GM21367 (cell line): Measurements from ENCODE around the gene TBC1D22A.

Experiments
- ATAC-seq: cut with Tn5 transposase; IDR thresholded peaks from one replicate; pipeline ENCODE4 v1.9.1; 2021; ENCODE audit not compliant: unreplicated experiment

The TBC1D22A gene

DNA sequence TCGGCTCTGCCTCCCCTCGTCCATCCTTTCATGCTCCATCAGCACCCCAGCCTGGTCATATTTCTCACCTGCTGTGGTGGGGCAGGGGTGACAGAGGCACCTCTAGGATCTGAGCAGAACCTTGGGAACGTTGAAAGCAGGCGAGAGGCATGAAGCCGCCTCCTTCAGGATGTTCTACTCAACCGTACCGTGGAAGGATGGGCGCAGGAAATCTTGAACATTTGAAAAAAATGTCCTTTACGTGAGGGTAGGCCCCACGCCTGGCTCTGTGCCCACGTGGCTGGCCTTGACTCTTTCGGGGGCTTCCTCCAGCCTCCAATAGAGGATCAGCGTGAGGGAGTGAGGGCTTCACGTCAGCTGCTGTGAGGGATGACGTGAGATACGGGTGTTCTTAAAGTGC, 90.7 kb downstream of the TBC1D22A start:
- no peak for ATAC-seq

DNA sequence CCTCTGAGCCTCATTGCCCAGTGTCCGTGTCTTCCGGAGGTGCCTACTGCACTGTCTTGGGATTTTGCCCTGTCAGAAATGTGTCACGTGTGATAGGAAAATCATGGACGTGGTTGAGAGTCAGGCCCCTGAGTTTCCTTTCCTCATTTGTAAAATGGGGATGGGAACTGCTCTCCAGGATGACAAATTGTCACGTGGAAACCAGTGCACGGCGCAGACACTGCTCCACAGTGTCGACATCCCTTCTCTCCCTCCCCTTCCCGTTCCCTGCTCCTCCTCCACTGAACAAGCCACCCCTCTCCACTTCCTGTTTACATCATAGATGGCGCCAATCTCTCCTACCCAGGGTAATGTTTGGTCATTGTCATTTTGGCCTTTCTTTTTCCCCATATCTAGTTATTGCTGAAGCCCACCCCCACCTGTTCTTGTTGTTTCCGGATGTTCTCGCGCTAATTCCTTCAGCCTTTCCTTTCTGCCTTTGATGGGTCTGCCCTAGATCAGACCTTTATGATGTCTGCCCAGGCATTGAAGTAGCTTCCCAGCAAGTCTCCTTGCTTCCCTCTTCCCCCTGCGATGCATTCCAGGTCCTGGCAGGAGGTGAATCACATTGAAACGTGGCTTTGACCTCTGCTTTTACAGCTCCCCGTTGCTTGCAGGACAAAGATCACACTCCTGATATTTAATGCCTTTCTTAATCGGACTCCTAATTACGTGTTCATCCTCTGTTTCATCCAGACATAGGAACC, 91.8 kb downstream of the TBC1D22A start:
- no peak for ATAC-seq

DNA sequence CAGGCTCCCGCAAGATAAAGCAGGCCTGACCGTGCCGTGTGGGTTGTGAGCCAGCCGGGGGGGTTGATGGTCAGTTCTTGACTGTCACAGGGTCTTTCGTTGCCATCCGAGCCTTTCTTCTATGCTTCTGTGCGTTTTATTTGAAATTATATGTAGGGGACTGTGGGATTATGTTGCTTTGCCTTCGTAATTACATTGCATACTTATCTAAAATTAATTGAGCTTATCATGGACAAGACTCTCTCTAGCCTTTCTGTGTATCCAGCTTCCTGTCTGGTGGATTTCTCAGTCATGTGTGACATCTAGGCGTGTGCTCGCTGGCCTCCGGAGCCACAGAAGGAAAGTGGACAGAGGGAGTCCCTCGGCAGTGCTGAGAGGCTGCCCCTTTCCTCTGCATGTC, 93.2 kb downstream of the TBC1D22A start:
- no peak for ATAC-seq

DNA sequence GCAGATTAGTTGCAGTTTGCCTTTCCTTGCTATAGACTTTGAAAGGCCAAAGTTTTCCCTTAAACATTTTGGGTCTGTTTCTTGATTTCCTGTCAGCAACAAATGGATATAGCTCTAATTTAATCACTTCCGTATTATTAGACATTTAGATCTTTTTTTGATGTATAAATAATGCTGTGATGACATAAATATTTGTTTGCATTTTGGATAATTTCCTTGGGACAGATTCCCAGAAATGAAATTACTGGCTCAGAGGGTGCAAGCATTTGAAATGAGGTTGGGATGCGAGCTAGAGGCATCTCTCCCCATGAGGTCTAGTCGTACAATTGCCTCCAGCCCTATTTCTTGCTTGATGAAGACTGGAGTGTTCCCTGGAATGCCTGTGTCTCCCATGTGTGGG, 94.2 kb downstream of the TBC1D22A start:
- no peak for ATAC-seq

DNA sequence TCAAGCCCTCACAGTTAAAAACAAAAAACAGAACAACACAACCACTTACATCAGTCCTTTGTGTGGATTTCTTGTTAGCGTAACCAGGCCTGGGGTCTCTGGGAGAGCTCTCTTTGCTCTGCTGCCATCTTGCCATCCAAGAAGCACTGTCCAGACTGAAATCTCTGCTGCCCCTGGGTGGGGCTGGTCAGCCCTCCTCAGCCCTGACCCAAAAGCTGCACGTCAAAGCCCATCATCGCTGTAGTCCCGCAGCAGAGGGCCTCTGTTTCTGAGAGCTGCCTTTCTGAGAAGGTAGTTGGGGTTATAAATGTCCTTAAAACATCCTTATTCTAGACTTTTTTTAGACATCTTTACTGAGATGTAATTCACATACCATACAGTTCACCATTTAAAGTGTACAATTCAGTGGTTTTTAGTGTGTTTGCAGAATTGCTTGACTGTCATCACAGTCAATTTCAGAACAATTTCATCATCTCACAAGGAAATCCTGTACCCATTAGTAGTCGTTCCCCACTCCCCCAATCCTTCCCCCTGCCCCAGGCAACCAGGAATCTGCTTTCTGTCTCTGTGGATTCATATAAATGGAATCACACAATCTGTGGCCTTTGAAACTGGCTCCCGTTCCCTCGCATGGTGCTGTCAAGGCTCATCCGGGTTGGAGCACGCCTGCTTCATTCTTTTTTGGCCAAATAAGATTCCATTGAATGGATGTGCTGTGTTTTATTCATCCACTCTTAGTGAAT, 94.9 kb downstream of the TBC1D22A start:
- ATAC-seq = no peak

DNA sequence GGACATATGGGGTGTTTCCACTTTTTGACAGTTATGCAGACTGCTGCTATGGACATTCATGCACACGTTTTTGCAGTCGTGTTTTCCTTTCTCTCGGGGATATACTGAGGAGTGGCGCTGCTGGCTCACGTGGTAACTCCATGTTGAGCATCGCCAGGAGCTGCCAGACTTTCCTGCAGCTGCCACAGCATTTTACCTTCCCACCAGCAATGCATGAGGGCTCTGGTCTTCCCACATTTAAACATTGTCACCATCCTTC, 95.4 kb downstream of the TBC1D22A start:
- no peak for ATAC-seq

DNA sequence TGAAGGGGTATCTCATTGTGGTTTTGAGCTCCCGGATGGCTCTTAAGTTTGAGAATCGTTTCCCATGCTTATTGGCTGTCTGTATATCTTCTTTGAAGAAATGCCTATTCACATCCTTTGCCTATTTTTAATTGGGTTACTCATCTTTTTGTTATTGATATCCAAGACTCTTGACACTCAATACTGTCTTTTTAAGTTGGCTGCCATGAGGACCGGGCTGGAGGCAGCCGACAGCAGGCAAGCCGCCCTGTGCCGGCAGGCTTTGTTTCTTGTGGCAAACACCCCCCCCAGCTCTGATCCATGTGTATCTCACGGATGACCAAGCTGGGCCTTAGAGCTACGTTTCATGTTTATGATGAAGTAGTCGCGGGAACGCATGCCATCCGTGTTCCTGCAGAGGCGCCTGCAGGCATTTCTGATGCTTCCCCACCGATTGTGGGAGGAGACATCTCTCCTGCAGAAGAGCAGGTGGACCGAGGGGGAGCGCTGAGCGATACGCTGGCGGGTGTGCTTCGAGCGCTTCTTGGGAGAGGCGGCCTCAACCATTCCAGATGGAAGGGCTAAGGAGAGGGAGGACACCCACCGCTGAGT, 95.8 kb downstream of the TBC1D22A start:
- ATAC-seq = no peak

DNA sequence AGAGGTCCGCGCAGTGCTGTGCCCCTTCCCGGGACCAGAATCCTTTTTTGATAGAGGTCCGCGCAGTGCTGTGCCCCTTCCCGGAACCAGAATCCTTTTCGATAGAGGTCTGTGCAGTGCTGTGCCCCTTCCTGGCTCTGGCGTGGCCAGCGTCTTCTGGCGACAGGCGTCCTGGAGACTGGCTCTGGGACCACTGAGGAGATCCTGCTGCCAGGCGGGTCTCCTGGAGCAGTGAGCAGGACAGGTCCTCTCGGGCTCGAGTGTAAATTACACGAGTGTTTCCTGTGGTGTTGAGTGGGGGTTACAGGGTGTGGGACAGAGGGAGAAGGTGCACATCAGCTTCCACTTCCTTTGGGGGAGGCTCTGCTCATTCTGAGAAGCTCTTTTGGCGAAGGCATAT, 98.1 kb downstream of the TBC1D22A start:
- ATAC-seq = no peak

DNA sequence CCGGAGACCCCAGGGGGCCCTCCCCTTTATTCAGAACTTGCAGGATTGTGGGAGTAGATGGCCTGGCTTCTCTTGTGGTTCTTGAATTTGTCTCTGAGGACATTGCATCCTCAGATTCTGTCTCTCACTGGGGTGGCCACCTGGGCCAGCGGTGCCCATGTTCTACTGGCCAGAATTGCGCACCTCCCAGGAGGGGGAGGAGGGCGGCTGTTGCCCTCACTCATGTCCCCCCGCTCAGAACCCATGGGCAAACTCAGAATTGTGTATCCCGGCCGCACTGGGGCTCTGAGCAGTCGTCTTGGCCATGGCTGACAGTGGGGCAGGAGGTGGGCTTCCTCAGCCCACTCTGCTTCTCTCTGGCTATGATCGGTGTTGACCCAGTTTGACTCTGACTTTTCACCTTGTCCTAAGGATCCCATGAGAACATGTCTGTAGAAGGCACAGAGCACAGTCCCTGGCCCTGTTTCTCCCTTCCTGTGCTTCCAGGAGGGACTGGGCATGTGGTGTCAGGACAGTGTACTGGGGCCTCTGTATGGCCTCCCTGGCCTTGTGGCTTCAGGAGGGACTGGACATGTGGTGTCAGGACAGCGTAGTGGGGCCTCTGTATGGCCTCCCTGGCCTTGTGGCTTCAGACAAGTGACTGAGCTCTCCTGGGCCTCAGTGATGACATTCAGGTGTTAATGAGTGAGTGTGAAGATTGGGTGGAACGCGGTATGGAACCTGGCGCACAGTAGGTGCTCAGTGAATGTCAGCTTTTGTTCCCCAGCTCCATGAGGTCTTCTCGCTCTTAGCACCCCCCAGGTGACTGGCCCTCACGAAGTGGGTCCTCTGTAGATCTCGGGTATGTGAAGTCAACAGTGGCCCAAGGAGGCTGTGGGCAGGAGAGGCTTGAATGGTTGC, 99.3 kb downstream of the TBC1D22A start:
- no peak for ATAC-seq

DNA sequence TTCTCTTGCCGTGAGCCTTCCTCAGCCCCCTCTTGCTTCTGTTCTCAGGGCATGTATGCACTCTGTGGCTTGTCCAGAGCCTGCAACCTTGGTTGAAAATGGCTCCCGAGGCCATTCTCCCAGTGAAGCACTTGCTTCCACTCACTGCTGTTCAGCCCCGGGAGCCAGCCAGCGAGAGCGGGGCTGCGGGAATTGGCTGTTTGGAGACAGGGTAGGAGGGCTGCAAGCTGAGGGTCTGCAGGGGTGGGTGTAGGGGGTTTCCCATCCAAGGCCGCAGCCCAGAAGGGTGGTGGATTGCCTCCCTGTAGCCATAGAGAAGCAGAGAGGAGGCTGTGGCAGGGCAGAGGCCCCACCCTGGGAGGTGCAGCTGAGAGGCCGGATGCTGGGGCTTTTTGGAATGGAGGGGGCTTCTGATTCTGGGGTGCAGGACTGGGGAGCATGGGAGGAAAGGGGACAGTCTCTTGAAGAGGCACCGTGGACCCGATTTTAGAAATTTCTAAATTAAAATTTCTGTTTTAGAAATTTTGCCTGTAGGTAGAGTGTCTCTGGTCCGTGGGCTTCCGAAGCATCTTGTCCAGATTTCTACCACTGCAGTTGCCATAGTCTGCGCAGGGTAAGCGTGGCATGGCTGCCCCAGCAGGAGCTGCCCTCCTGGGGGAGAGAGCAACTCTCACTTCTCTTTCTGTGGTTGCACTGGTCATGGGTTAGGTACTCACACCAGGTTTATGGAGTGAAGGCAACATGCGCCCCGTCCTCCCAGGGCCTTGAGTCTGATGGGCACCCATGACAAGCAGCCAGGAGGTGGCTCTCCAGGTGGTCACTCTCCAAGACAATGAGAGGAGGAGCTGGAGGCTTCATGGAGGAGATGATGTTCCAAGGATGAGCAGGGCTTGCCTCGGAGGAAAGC, 100.2 kb downstream of the TBC1D22A start:
- ATAC-seq = no peak

DNA sequence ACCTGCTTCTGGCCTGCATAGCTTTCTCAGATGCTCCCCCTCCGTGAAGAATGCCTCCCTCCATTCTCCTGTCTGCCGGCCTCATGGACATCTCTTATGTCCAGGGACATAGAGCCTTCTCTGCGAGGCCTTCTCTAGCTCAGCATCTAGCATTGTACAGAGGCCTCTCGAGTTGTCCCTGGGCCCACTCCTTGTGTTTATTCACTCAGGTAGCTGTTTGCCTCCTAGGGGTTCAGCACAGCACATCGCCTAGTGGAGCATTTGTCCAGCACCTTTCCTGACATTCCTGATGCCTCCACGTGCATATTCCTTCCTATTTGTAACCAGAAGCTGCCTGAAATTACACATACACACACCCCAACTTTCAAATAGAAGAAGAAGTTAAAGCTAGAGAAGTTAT, 101.3 kb downstream of the TBC1D22A start:
- ATAC-seq = no peak

DNA sequence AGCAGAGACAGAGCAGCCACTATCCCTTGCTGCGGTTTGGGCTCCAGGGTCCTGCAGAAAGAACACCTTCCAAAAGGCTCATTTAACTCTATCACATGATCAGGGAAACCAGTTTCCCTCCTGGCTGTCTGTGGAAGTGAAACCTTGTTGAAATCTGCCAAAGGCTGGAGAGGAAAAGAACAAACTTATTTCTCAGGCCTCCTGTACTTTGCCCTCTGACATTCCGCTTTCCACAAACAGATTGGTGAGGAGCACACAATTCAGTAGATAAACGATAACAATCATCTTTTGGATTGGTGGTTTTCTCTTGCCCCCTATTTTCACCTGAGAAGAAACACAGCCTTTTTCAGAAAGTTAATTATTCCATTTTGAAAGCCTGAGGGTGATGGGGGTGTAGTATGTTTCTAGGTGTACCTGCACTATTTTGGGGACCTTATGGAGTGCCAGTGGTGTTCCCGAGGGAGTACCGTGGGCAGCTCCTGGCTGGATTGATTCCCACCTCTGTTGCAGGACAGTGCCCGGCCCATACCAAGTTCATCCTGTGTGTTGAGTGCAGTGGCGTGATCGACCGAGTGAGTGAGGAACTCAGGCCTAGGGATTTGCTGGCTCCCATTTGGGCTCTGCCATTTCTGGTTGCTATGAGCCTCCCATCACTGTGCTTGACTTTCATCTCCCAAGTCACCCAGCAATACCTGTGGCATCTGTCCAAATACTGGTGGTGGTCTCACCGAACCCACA, 102.0 kb downstream of the TBC1D22A start:
- ATAC-seq = no peak

DNA sequence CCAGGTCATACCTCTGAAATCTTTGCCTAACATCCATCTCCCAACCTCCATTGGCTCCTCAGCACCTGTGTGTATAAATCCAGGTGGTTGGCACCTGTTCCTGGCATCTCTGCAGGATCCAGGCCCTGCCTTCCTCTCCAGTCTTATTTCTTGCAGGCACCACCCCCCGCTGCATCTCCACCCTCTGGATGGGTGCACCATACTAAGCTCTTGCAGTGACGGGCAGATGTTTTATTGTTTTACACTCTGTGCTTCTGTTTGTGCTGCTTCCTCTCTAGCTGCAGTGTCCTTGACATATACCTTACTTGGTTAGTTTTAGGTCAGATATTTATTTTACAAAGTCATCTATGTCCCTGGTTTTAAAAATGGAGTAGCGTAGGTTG, 102.6 kb downstream of the TBC1D22A start:
- ATAC-seq = no peak

DNA sequence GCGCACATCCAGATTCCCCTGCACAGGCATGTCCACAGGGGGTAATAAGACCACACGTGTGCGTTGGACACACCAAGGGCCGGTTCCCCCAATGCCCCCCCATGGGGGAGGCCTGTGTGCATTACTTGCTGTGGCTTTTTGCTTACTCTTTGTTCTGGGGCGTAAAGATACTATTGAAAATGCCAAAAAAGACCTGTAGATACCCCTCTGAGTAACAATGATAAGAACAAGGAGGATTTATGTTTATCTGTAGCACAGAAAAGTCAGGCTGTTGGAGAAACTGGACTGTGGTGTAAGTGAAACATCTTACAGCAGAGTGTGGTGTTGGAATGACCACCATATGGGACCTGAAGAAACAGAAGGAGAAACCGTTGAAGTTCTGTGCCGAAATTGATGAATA, 103.2 kb downstream of the TBC1D22A start:
- no peak for ATAC-seq

DNA sequence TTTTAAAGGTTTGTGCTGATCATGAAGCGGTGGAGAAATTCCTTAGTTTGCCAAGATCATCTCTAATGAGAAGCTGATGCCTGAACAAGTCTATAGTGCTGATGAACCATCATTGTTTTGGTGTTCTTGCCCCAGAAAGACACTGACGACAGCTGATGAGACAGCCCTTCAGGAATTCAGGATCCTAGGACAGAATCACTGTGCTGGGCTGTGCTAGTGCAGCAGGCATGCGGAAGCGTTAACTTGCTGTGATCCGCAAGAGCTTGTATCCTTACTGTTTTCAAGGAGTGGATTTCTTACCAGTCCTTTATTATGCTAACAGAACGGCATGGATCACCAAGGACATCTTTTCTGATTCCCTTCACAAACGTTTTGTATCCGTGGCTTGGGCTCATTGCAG, 104.1 kb downstream of the TBC1D22A start:
- ATAC-seq = no peak

DNA sequence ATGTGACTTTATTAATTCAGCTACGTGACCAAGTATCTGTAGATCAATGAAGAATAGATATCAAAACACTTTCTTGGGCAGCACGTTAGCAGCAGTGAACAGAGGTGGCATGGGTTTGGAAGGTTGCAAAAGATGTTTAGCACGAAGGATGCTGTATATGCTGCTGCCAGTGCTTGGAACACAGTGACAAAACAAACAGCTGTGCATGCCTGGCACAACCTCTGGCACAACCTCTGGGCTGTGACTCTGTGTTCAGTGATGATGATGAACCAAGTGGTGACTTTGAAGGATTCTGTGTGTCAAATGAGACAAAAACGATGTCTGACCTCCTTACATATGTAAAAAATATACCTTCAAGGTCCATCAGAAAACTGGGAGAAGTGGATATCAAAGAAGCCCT, 104.7 kb downstream of the TBC1D22A start:
- ATAC-seq = no peak

DNA sequence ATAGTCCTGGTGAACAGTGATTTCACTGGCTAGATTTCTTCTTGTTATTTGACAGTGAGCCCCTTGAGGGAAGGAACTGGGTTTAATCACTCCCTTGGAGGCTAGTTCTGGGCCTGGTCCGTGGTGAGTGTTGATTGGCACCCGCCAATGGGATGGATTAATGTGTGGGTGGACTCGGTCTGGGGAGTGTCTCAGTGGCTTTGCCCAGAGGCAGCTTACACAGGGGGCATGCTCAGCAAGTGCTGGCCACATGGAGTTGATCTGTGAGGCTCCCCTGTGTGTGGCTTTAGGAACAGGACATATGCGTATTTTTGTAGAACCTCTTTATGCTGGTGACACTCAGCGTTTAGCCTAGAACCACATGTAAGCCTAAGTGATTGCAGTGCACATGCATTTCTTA, 106.9 kb downstream of the TBC1D22A start:
- ATAC-seq = no peak

DNA sequence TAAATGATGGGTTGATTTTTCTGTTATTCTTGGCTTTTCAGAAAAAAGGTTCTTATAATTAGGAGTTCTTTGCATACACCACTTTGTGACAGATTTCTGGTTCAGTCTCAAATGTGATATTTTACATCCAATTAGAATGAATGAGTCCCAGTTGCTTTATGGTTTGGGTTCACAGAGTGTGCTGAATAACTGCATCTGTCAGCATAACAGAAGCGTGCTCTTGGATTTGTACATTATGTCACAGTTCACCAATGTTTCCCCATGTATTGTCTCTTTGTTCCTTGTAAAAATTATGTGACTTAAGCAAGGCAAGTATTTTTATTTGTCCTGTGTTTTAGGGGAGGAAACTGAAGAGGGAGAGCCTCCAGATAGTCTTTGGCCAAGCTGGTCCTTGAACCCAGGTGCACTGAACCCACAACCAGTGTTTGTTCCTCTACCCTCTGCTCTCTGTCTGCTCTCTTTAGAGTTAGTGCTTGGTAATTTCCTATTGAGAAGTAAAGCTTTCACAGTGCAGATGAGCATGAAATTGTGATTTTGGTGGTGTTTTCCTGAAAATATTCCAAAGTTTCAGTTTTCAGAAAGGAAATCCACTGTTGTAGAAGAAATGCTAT, 107.5 kb downstream of the TBC1D22A start:
- no peak for ATAC-seq

DNA sequence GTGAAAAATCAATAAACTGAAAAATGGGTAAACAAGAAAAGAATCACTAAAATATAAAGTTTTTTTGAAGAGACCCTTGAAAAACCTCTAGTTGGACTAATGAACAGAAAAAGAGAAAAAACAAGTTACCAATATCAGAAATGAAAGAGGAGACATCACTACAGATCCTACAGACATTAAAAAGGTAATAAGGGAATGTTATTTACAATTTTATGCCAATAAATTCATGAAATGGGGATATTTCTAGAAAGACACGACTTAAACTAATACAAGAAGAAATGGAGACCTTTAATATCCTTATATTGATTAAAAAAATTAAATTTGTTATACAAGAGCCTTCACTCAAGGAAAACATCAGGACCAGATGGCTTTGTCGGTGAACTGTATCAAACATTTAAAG, 109.4 kb downstream of the TBC1D22A start:
- ATAC-seq = no peak
